NCI-H1105 (cell line): ENCODE data around the gene PIGP.
A peak's percentile ranks its signal among the peaks of the same experiment; 100 is the strongest.
"Not testable (repeated sequence)": the region's sequence is repeated elsewhere in the genome, so short reads cannot be mapped to it uniquely, and the experiment has no call there.

Source experiments
- DNase-seq: peaks from one replicate; lab custom pipeline; 2025; lab: John Stamatoyannopoulos, UW

The PIGP gene

DNA sequence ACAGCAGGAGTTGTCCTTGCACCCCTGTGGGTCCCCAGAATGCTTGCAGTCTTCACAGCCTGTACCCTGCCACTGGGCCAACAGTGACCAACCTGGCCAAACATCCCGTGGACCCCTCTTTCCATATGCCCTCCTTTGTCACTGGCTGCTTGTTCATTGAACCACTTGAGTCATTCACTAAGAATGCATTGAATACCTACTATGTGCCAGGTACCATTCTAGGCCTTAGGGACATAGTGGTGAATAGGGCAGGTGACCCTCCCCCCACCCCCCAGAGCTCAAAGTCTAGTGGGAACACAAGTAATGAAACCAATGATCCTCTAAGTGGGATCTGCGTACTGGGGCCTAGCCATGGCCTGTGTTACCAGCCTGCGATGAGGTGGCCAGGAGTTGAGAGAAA, 28.2 kb downstream of the PIGP start:
- DNase-seq, result no peak

GRCh38 chr21:37043818-37044217, 29.1 kb downstream of the PIGP start:
- DNase-seq, result no peak

DNA sequence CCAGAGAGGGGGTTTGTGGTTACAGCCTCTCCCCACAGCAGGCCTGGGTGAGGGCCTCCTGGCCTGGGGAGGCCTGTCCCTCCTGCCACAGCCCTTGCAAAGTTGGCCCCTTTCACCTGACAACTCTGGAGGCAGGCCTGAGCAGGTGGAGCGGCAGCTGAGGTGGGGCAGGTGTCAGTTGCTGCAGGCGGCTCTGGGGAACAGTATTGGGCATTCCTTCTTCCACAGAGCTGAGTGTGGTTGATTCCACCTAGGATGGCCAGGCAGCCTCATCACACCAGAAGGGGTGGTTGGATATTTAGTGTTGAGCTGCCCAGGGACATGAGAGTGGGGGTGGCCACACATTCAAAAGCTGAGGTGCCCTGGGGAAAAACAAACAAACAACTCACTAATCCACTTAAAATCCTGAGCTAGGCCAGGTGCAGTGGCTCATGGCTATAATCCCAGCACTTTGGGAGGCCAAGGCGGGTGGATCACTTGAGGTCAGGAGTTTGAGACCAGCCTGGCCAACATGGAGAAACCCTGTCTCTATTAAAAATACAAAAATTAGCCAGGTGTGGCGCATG, 31.1 kb downstream of the PIGP start:
- peak; percentile 18 for DNase-seq

GRCh38 chr21:37040212-37040611, 32.7 kb downstream of the PIGP start:
- no peak for DNase-seq

DNA sequence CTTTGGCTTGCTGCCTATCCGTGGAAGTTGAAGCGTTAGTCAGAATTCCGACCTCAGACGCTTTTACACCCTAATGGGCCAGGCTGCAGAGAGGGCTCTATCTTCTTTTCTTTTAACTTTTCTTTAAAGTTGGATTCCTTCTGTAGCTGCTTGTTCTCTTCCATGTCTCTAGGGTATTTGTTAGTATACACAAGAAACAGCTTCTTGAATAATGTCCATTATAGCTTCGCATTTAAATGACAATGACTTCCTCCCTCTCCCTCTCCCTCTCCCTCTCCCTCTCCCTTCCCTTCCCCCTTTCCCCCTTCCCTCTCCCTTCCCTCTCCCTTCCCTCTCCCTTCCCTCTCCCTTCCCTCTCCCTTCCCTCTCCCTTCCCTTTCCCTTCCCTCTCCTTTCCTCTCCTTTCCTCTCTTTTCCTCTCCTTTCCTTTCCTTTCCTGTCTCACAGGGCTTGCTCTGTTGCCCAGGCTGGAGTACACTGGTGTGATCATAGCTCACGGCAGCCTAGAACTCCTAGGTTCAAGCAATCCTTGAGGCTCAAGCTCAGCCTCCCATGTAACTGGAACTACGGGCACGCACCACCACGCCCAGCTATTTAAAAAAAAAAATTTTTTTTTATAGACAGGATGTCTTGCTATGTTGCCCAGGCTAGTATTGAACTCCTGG, 33.3 kb downstream of the PIGP start:
- DNase-seq, result no peak

- no peak for DNase-seq
Measured at GRCh38 chr21:37036177-37036576, 36.7 kb downstream of the PIGP start.

GRCh38 chr21:37034394-37034793, 38.5 kb downstream of the PIGP start:
- not testable (repeated sequence) for DNase-seq

- DNase-seq, result no peak
Measured at GRCh38 chr21:37032877-37033471, 39.9 kb downstream of the PIGP start.

- no peak for DNase-seq
Measured at GRCh38 chr21:37032293-37032692, 40.6 kb downstream of the PIGP start.

- no peak for DNase-seq
Measured at GRCh38 chr21:37030864-37031263, 42.0 kb downstream of the PIGP start.

- no peak for DNase-seq
Measured at GRCh38 chr21:37028570-37028969, 44.3 kb downstream of the PIGP start.

DNA sequence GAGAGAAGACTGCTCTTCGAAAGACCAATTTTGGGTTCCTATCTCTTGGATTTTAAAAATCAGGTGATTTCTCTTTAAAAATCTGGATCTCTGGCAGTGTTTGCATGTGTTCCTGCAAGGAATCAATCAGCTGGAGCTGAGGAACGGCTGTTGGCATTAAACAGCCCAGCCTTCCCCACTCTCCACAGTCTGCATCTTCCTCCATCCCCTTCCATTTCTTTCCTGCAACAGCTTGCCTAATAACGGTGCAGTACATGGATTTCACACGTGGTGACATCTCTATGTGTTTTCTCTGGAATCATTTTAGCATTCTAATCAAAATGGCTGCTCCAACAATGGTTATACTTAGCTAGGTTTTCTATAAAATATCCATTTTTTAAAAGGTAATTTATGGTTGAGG, 46.4 kb downstream of the PIGP start:
- DNase-seq, result no peak

GRCh38 chr21:37017951-37018679, 54.8 kb downstream of the PIGP start:
- DNase-seq, result no peak
